ENCODE measurements around the gene GRIN1.

Gene GRIN1

GRCh38 chr9:137166380-137167229 lies 27.7 kb downstream of the GRIN1 start:
- DNase-seq (ENCODE audit: low spot score): no peak
- Histone ChIP-seq H3K4me1 (ENCODE audit: control insufficient read depth in 2 of 2, insufficient read depth in 1 of 2, low read depth in 1 of 2, low read length in 2 of 2) (peaks cover 9 to 22% of the 10 kb centered on the region in 2 donors), H4K91ac (ENCODE audit: low read depth, low read length, poor library complexity) (no peak overlapping the region), H3K14ac (ENCODE audit: low read length) (peak overlapping the region; percentile 89), H3K4me2 (ENCODE audit: insufficient read depth, low read length, poor library complexity, severe bottlenecking) (no peak overlapping the region), H3K18ac (ENCODE audit: low read length) (peak overlapping the region; percentile 57), H3K9ac (ENCODE audit: low read depth, low read length, poor library complexity) (peak overlapping the region; percentile 60), H2AFZ (ENCODE audit: low read length) (no peak overlapping the region), H2BK15ac (ENCODE audit: low read length) (peak overlapping the region; percentile 85), H2BK5ac (ENCODE audit: low read length) (peak overlapping the region; percentile 39), H2BK12ac (ENCODE audit: low read length) (peak overlapping the region; percentile 73), H3K79me1 (ENCODE audit: low read depth, low read length) (peaks cover 2% of the 10 kb centered on the region), H3K27ac (replicated peaks; ENCODE audit: low read length) (no peak overlapping the region), H4K8ac (ENCODE audit: low read depth, low read length) (no peak overlapping the region), H2AK5ac (ENCODE audit: low read depth, low read length) (peak overlapping the region; percentile 97), H2BK120ac (ENCODE audit: low read depth, low read length) (no peak overlapping the region), H3K4me3 (ENCODE audit: low read length in 2 of 2) (no peak overlapping the region), H3K4ac (ENCODE audit: low read length) (no peak overlapping the region), H3K9me3 (replicated peaks in 1 of 2; ENCODE audit: control insufficient read depth in 2 of 2, insufficient read depth in 1 of 2, low read depth in 1 of 2, low read length in 2 of 2) (peaks cover 0 to 3% of the 10 kb centered on the region in 2 donors), H3K27me3 (ENCODE audit: control insufficient read depth in 3 of 3, insufficient read depth in 3 of 3, low read depth in 1 of 3, low read length in 3 of 3) (peaks cover 34 to 98% (median 97%) of the 10 kb centered on the region in 3 experiments), H3K36me3 (replicated peaks in 1 of 2; ENCODE audit: control insufficient read depth in 2 of 2, insufficient read depth in 2 of 2, low read length in 2 of 2) (no peaks in the 10 kb centered on the region), H3K23ac (ENCODE audit: low read depth, low read length, poor library complexity) (peak overlapping the region; percentile 65)
- no CpG with 5 or more reads among the region's 22 CpGs for WGBS, 2 donors (ENCODE audit: extremely low coverage in 2 of 2, insufficient read length in 2 of 2, insufficient replicate concordance in 1 of 2)

GRCh38 chr9:137167277-137167746 lies 28.4 kb downstream of the GRIN1 start:
- no peak overlapping the region for H4K91ac ChIP-seq (ENCODE audit: low read depth, low read length, poor library complexity)
- H3K4me1 ChIP-seq (ENCODE audit: control insufficient read depth in 2 of 2, insufficient read depth in 1 of 2, low read depth in 1 of 2, low read length in 2 of 2): peaks cover 9 to 22% of the 10 kb centered on the region in 2 donors
- no CpG with 5 or more reads among the region's 44 CpGs for WGBS, 2 donors (ENCODE audit: extremely low coverage in 2 of 2, insufficient read length in 2 of 2, insufficient replicate concordance in 1 of 2)

GRCh38 chr9:137167747-137168572 lies 29.0 kb downstream of the GRIN1 start:
- Histone ChIP-seq H2AK5ac (ENCODE audit: low read depth, low read length) (peak overlapping the region; percentile 97), H3K36me3 (replicated peaks in 1 of 2; ENCODE audit: control insufficient read depth in 2 of 2, insufficient read depth in 2 of 2, low read length in 2 of 2) (no peaks in the 10 kb centered on the region), H3K4me2 (ENCODE audit: insufficient read depth, low read length, poor library complexity, severe bottlenecking) (peak overlapping the region; percentile 66), H3K14ac (ENCODE audit: low read length) (no peak overlapping the region), H4K91ac (ENCODE audit: low read depth, low read length, poor library complexity) (no peak overlapping the region), H3K9ac (ENCODE audit: low read depth, low read length, poor library complexity) (peak overlapping the region; percentile 60), H2BK5ac (ENCODE audit: low read length) (no peak overlapping the region), H2BK12ac (ENCODE audit: low read length) (peak overlapping the region; percentile 58), H3K18ac (ENCODE audit: low read length) (peak overlapping the region; percentile 83), H2BK15ac (ENCODE audit: low read length) (no peak overlapping the region), H3K27me3 (ENCODE audit: control insufficient read depth in 3 of 3, insufficient read depth in 3 of 3, low read depth in 1 of 3, low read length in 3 of 3) (peaks cover 27 to 92% (median 86%) of the 10 kb centered on the region in 3 experiments), H3K4ac (ENCODE audit: low read length) (no peak overlapping the region), H2BK120ac (ENCODE audit: low read depth, low read length) (no peak overlapping the region), H4K8ac (ENCODE audit: low read depth, low read length) (no peak overlapping the region), H3K23ac (ENCODE audit: low read depth, low read length, poor library complexity) (peak overlapping the region; percentile 65), H3K9me3 (replicated peaks in 1 of 2; ENCODE audit: control insufficient read depth in 2 of 2, insufficient read depth in 1 of 2, low read depth in 1 of 2, low read length in 2 of 2) (peaks cover 0 to 3% of the 10 kb centered on the region in 2 donors), H3K27ac (replicated peaks; ENCODE audit: low read length) (no peak overlapping the region), H2AFZ (ENCODE audit: low read length) (peak overlapping the region; percentile 68), H3K4me3 (ENCODE audit: low read length in 2 of 2) (peak overlapping the region; percentile 16 to 51), H3K4me1 (ENCODE audit: control insufficient read depth in 2 of 2, insufficient read depth in 1 of 2, low read depth in 1 of 2, low read length in 2 of 2) (peaks cover 9 to 22% of the 10 kb centered on the region in 2 donors), H3K79me1 (ENCODE audit: low read depth, low read length) (peaks cover 2% of the 10 kb centered on the region)
- peak; percentile 60 for DNase-seq (ENCODE audit: low spot score)
- WGBS, 2 donors (ENCODE audit: extremely low coverage in 2 of 2, insufficient read length in 2 of 2, insufficient replicate concordance in 1 of 2): no CpG with 5 or more reads among the region's 57 CpGs

More at GRCh38 chr9:137167277-137167746, 28.4 kb downstream of the GRIN1 start:
- H4K8ac ChIP-seq (ENCODE audit: low read depth, low read length): no peak overlapping the region
- H2BK15ac ChIP-seq (ENCODE audit: low read length): no peak overlapping the region
- peaks cover 2% of the 10 kb centered on the region for H3K79me1 ChIP-seq (ENCODE audit: low read depth, low read length)
- H2AK5ac ChIP-seq (ENCODE audit: low read depth, low read length): peak overlapping the region; percentile 97
- H3K36me3 ChIP-seq (replicated peaks in 1 of 2; ENCODE audit: control insufficient read depth in 2 of 2, insufficient read depth in 2 of 2, low read length in 2 of 2): no peaks in the 10 kb centered on the region
- no peak for DNase-seq (ENCODE audit: low spot score)
- H3K9ac ChIP-seq (ENCODE audit: low read depth, low read length, poor library complexity): peak overlapping the region; percentile 60
- no peak overlapping the region for H3K14ac ChIP-seq (ENCODE audit: low read length)
- H3K4me2 ChIP-seq (ENCODE audit: insufficient read depth, low read length, poor library complexity, severe bottlenecking): peak overlapping the region; percentile 66
- no peak overlapping the region for H3K4me3 ChIP-seq (ENCODE audit: low read length in 2 of 2)
- H3K18ac ChIP-seq (ENCODE audit: low read length): peak overlapping the region; percentile 83
- H3K9me3 ChIP-seq (replicated peaks in 1 of 2; ENCODE audit: control insufficient read depth in 2 of 2, insufficient read depth in 1 of 2, low read depth in 1 of 2, low read length in 2 of 2): peaks cover 0 to 3% of the 10 kb centered on the region in 2 donors
- no peak overlapping the region for H3K27ac ChIP-seq (replicated peaks; ENCODE audit: low read length)
- peaks cover 32 to 97% (median 93%) of the 10 kb centered on the region in 3 experiments for H3K27me3 ChIP-seq (ENCODE audit: control insufficient read depth in 3 of 3, insufficient read depth in 3 of 3, low read depth in 1 of 3, low read length in 3 of 3)
- H3K23ac ChIP-seq (ENCODE audit: low read depth, low read length, poor library complexity): no peak overlapping the region
- H3K4ac ChIP-seq (ENCODE audit: low read length): no peak overlapping the region
- no peak overlapping the region for H2BK12ac ChIP-seq (ENCODE audit: low read length)
- peak overlapping the region; percentile 68 for H2AFZ ChIP-seq (ENCODE audit: low read length)
- no peak overlapping the region for H2BK120ac ChIP-seq (ENCODE audit: low read depth, low read length)
- peak overlapping the region; percentile 39 for H2BK5ac ChIP-seq (ENCODE audit: low read length)

Data from neuronal stem cell (in vitro differentiated cells).